Calu3 (cell line): ENCODE data around the gene RPL21. TPM values are rescaled to one million over a fixed set of nuclear protein-coding genes. Genes with fewer than 3 reads are reported as not detected.
A peak's percentile ranks its signal among the peaks of the same experiment; 100 is the strongest.

ENCODE experiments used
- Bru-seq: library from RNA; stranded (reverse); fragments of 400-500 nt; gene quantifications from one replicate; lab custom pipeline; 2021; lab: Mats Ljungman, UMichigan
- BruChase-seq, 2 experiments: library from RNA; stranded (reverse); fragments of 400-500 nt; gene quantifications; one replicate each; lab custom pipeline; 2021; lab: Mats Ljungman, UMichigan
- BruUV-seq: library from RNA; stranded (reverse); fragments of 400-500 nt; replicated peaks from 2 replicates; lab custom pipeline; 2021; lab: Mats Ljungman, UMichigan
- CTCF ChIA-PET: fragments of 300-600 bp; sonication (Branson Sonifier 250); formaldehyde crosslinking; loops from one replicate; lab custom pipeline; 2022; ENCODE audit warnings: antibody characterized with exemption; lab: Charles Lee
- DNase-seq: peaks from one replicate; pipeline ENCODE4 v3.0.0; 2022
- H3K27ac Mint-ChIP-seq: one replicate; pipeline ENCODE4 v1.8.0; 2022; ENCODE audit warnings: mixed read lengths; ENCODE audit not compliant: unreplicated experiment
- H3K27me3 Mint-ChIP-seq: one replicate; pipeline ENCODE4 v1.8.0; 2022; ENCODE audit warnings: mixed read lengths; ENCODE audit not compliant: unreplicated experiment
- H3K36me3 Mint-ChIP-seq: one replicate; pipeline ENCODE4 v1.8.0; 2022; ENCODE audit warnings: mild to moderate bottlenecking, moderate library complexity, mixed read lengths; ENCODE audit not compliant: insufficient read depth, unreplicated experiment
- H3K4me1 Mint-ChIP-seq: one replicate; pipeline ENCODE4 v1.8.0; 2022; ENCODE audit warnings: mild to moderate bottlenecking, low read depth, mixed read lengths; ENCODE audit not compliant: unreplicated experiment
- H3K4me3 Mint-ChIP-seq: one replicate; pipeline ENCODE4 v1.8.0; 2022; ENCODE audit warnings: mild to moderate bottlenecking, low read depth, moderate library complexity, mixed read lengths; ENCODE audit not compliant: unreplicated experiment
- H3K9me3 Mint-ChIP-seq: one replicate; pipeline ENCODE4 v1.8.0; 2022; ENCODE audit warnings: low read depth, mixed read lengths; ENCODE audit not compliant: unreplicated experiment
- CTCF ChIP-seq: fragments of 200-600 bp; IDR thresholded peaks from one replicate; pipeline ENCODE4 v1.8.0; 2022; ENCODE audit warnings: antibody characterized with exemption; ENCODE audit not compliant: unreplicated experiment
- intact Hi-C: fragments of 100-400 bp; cut with micrococcal nuclease; formaldehyde crosslinking; loops from one replicate; pipeline ENCODE4 v1.10.0; 2022; ENCODE audit not compliant: unreplicated experiment
- long read RNA-seq: library from polyadenylated mRNA; stranded (forward); transcript quantifications from one replicate; pipeline ENCODE4 v2.0.0, GENCODE V29; 2022
- total RNA-seq: library from RNA; stranded (reverse); gene quantifications from 2 replicates; pipeline ENCODE4 v1.2.3, GENCODE V29; 2022

The RPL21 gene
- total RNA-seq: 379 and 434 TPM in 2 replicates
- percentile 99 among the genes with signal in this experiment for Bru-seq, nascent RNA
- BruChase-seq, experiment 1, labeled RNA remaining after a 6-hour chase: percentile 98 among the genes with signal in this experiment
- percentile 97 among the genes with signal in this experiment for BruChase-seq, experiment 2, labeled RNA remaining after a 2-hour chase
- long read RNA-seq, transcript RPL21-204 (6 exons, 641 nt): minor isoform, 9 of 73 reads
- long read RNA-seq, transcript RPL21-201 (6 exons, 616 nt): minor isoform, 16 of 73 reads
- long read RNA-seq, transcript RPL21-202 (6 exons, 815 nt): major isoform, 33 of 73 reads
- long read RNA-seq, partial matches to known transcripts: 10 of 73 reads
- long read RNA-seq, other reads (novel, unspliced or antisense): 3 of 73 reads

- peak; percentile 84 for DNase-seq
- BruUV-seq: TSS peak; percentile 62
- CTCF ChIA-PET: interaction anchor here (0.6 to 1.1 kb wide), 2 partner anchors 56 to 185 kb away, joined by 3 to 4 read pairs; no protein-coding TSS in a partner anchor
- H3K4me3 Mint-ChIP-seq: peak within 1 kb of the TSS; percentile 77
- H3K27ac Mint-ChIP-seq: peak within 1 kb of the TSS; percentile 96
- H3K27me3 Mint-ChIP-seq: no peaks in the 10 kb centered on the region
- H3K4me1 Mint-ChIP-seq: peaks cover 6% of the 10 kb centered on the region
- no peaks in the 10 kb centered on the region for H3K9me3 Mint-ChIP-seq
- peaks cover 52% of the 10 kb centered on the region for H3K36me3 Mint-ChIP-seq
- no peak for TF ChIP-seq CTCF
- intact Hi-C loops: loop anchor here (2.0 kb wide), 1 partner anchor 79 kb away; no protein-coding TSS in a partner anchor
Measured at GRCh38 chr13:27251166-27252091, at the start of gene RPL21. TSS of gene RPL21 (plus strand) at chr13:27251558. CDS start at chr13:27253777, 2,219 bp downstream.

- Mint-ChIP-seq H3K36me3 (no peaks in the 10 kb centered on the region), H3K27me3 (no peaks in the 10 kb centered on the region), H3K9me3 (peaks cover 4% of the 10 kb centered on the region), H3K4me1 (peaks cover 31% of the 10 kb centered on the region), H3K4me3 (no peak overlapping the region), H3K27ac (peak overlapping the region; percentile 27)
- intact Hi-C loops: loop anchor here (5.0 kb wide), 1 partner anchor 214 kb away; no protein-coding TSS in a partner anchor
- no peak for TF ChIP-seq CTCF
- no peak for DNase-seq
- BruUV-seq: no TSS peak
- CTCF ChIA-PET: no interaction called here
Measured at GRCh38 chr13:27201661-27202060, 49.7 kb upstream of the RPL21 start.

- BruUV-seq: no TSS peak
- Mint-ChIP-seq H3K36me3 (no peaks in the 10 kb centered on the region), H3K4me3 (no peak overlapping the region), H3K9me3 (no peaks in the 10 kb centered on the region), H3K27me3 (no peaks in the 10 kb centered on the region), H3K27ac (no peak overlapping the region), H3K4me1 (peaks cover 31% of the 10 kb centered on the region)
- CTCF ChIA-PET: interaction anchor here (0.6 kb wide), 1 partner anchor 226 kb away, joined by 3 read pairs; no protein-coding TSS in a partner anchor
- TF ChIP-seq CTCF: no peak
- intact Hi-C loops: loop anchor here (5.0 kb wide), 1 partner anchor 216 kb away; no protein-coding TSS in a partner anchor
- no peak for DNase-seq
Measured at GRCh38 chr13:27203186-27203585, 48.2 kb upstream of the RPL21 start.

GRCh38 chr13:27203854-27204253, 47.5 kb upstream of the RPL21 start:
- no peaks in the 10 kb centered on the region for H3K27me3 Mint-ChIP-seq
- H3K4me1 Mint-ChIP-seq: peaks cover 31% of the 10 kb centered on the region
- DNase-seq: no peak
- H3K27ac Mint-ChIP-seq: no peak overlapping the region
- no peak for TF ChIP-seq CTCF
- H3K4me3 Mint-ChIP-seq: no peak overlapping the region
- CTCF ChIA-PET: interaction anchor here (0.6 kb wide), 1 partner anchor 227 kb away, joined by 3 read pairs; no protein-coding TSS in a partner anchor
- H3K36me3 Mint-ChIP-seq: no peaks in the 10 kb centered on the region
- H3K9me3 Mint-ChIP-seq: no peaks in the 10 kb centered on the region
- BruUV-seq: no TSS peak
- intact Hi-C loops: loop anchor here (5.0 kb wide), 1 partner anchor 217 kb away; no protein-coding TSS in a partner anchor
